Airway epithelial cell (primary cell): ENCODE measurements around the gene TSPAN3. TPM values are rescaled to one million over a fixed set of nuclear protein-coding genes. Genes with fewer than 3 reads are reported as not detected.

ENCODE experiments used
- total RNA-seq: library from RNA; depleted of rRNA; stranded (reverse); fragments of >200 nt; gene quantifications from 2 replicates; pipeline ENCODE4 v1.2.3, GENCODE V29; 2015

The TSPAN3 gene
- 176 and 191 TPM in 2 replicates for total RNA-seq

GRCh38 chr15:77070495-77071304, at the start of gene TSPAN3:
TSS of gene TSPAN3 (minus strand) at chr15:77071109. CDS start at chr15:77070954, 155 bp downstream.

GRCh38 chr15:76994971-76995945, 75.7 kb downstream of the TSPAN3 start, which contains the start of gene PSTPIP1:
TSS of gene PSTPIP1 (plus strand) at chr15:76995126. CDS start at chr15:76995574, 448 bp downstream.

Other genes starting within 250 kb of the TSPAN3 start
- 12.4 and 13.5 TPM in 2 replicates for gene SCAPER, start 165.8 kb downstream of the TSPAN3 start, total RNA-seq
- 51.3 and 65.9 TPM in 2 replicates for gene RCN2, start 139.4 kb downstream of the TSPAN3 start, total RNA-seq
- gene PSTPIP1, start 76.0 kb downstream of the TSPAN3 start, total RNA-seq = 0.42 and 11.4 TPM in 2 replicates